MM.1S (cell line): ENCODE data around the gene ZBTB26.

Source experiments
- DNase-seq: peaks from one replicate; pipeline ENCODE4 v3.0.0-alpha.2; 2015
- H2AFZ ChIP-seq: fragments of 300-600 bp; sonication (generic); 2 replicates; pipeline ENCODE4 v1.6.0; 2016; ENCODE audit warnings: antibody characterized with exemption, low read length
- H3F3A ChIP-seq: fragments of 300-600 bp; sonication (generic); 2 replicates; pipeline ENCODE4 v1.6.1; 2016; ENCODE audit warnings: mild to moderate bottlenecking, antibody characterized with exemption, low read length, moderate library complexity, mixed read lengths; ENCODE audit not compliant: insufficient read depth
- H3K27ac ChIP-seq: fragments of 300-600 bp; sonication (generic); 2 replicates; pipeline ENCODE4 v1.5.1; 2016; ENCODE audit warnings: mild to moderate bottlenecking, low read length
- H3K27me3 ChIP-seq: fragments of 300-600 bp; sonication (generic); replicated peaks from 2 replicates; pipeline ENCODE4 v1.6.0; 2016; ENCODE audit warnings: low read length; ENCODE audit not compliant: insufficient read depth
- H3K36me3 ChIP-seq: fragments of 300-600 bp; sonication (generic); replicated peaks from 2 replicates; pipeline ENCODE4 v1.6.1; 2016; ENCODE audit warnings: mild to moderate bottlenecking, low read length, mixed read lengths; ENCODE audit not compliant: insufficient read depth
- H3K4me1 ChIP-seq: fragments of 300-600 bp; sonication (generic); 2 replicates; pipeline ENCODE4 v1.6.1; 2016; ENCODE audit warnings: low read length, mixed read lengths
- H3K4me2 ChIP-seq: fragments of 300-600 bp; sonication (generic); 2 replicates; pipeline ENCODE4 v1.6.0; 2016; ENCODE audit warnings: low read depth, low read length
- H3K4me3 ChIP-seq: fragments of 300-600 bp; sonication (generic); 2 replicates; pipeline ENCODE4 v1.5.1; 2016; ENCODE audit warnings: low read length, mixed read lengths
- H3K79me2 ChIP-seq: fragments of 300-600 bp; sonication (generic); 2 replicates; pipeline ENCODE4 v1.6.1; 2016; ENCODE audit warnings: mixed run types, low read length, mixed read lengths
- H3K9ac ChIP-seq: fragments of 300-600 bp; sonication (generic); 2 replicates; pipeline ENCODE4 v1.6.1; 2016; ENCODE audit warnings: low read length, mixed read lengths
- H3K9me2 ChIP-seq: fragments of 300-600 bp; sonication (generic); replicated peaks from 2 replicates; pipeline ENCODE4 v1.6.1; 2016; ENCODE audit warnings: mild to moderate bottlenecking, low read length, mixed read lengths; ENCODE audit not compliant: insufficient read depth
- H3K9me3 ChIP-seq: fragments of 300-600 bp; sonication (generic); replicated peaks from 2 replicates; pipeline ENCODE4 v1.6.1; 2016; ENCODE audit warnings: mild to moderate bottlenecking, low read length, mixed read lengths; ENCODE audit not compliant: insufficient read depth
- H4K20me1 ChIP-seq: fragments of 300-600 bp; sonication (generic); 2 replicates; pipeline ENCODE4 v1.6.1; 2016; ENCODE audit warnings: mild to moderate bottlenecking, low read length, moderate library complexity, mixed read lengths; ENCODE audit not compliant: insufficient read depth
- EZH2 ChIP-seq: fragments of 300-600 bp; sonication (generic); optimal IDR thresholded peaks from 2 replicates; pipeline ENCODE3; 2017; ENCODE audit warnings: low read depth, mild to moderate bottlenecking, antibody characterized with exemption, low read length, mixed read lengths
- EZH2phosphoT487 ChIP-seq: fragments of 300-600 bp; sonication (generic); IDR thresholded peaks from 2 replicates; pipeline ENCODE4 v1.6.1; 2018; ENCODE audit warnings: antibody characterized with exemption, low read length
- TF ChIP-seq, protein P1 (sequence below): fragments of 300-600 bp; sonication (generic); IDR thresholded peaks from 2 replicates; pipeline ENCODE4 v1.5.1; 2016; ENCODE audit warnings: antibody characterized with exemption, low read length, mixed read lengths

The ZBTB26 gene

DNA sequence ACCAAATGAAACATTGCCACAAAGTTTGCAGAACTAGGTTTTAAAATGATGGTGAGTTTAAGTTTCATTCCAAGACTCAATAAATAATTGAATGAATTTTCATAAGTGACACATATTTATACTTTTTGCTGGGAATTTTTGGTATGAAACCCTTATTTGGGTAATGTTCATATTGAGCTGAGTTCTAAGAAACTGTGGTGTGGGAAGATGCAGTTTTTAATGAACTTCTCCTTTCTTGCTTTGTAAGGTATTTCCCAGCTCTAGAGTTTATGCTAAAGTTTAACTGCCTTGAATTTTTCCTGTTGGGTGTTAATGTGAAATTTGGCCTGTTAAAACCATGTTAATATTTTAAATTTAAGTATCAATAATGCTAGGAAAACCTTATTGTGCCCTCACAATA is 24.6 kb upstream of the ZBTB26 start:
- H3K27me3 ChIP-seq: no peaks in the 10 kb centered on the region
- 0 out of 2 replicates have a peak, but pooled peaks cover 3% of the 10 kb centered on the region for H4K20me1 ChIP-seq
- no peaks in the 10 kb centered on the region for H3K4me1 ChIP-seq
- no peak overlapping the region for H2AFZ ChIP-seq
- no peak for DNase-seq
- H3K9ac ChIP-seq: no peak overlapping the region
- H3K9me3 ChIP-seq: no peaks in the 10 kb centered on the region
- no peak overlapping the region for H3K4me3 ChIP-seq
- no peaks in the 10 kb centered on the region for H3K36me3 ChIP-seq
- H3K4me2 ChIP-seq: no peak overlapping the region
- H3F3A ChIP-seq: no peaks in the 10 kb centered on the region
- no peak overlapping the region for H3K27ac ChIP-seq
- peaks cover 46% of the 10 kb centered on the region for H3K79me2 ChIP-seq
- TF ChIP-seq EZH2phosphoT487 (no peak), EZH2 (no peak)
- TF ChIP-seq, protein P1, sequence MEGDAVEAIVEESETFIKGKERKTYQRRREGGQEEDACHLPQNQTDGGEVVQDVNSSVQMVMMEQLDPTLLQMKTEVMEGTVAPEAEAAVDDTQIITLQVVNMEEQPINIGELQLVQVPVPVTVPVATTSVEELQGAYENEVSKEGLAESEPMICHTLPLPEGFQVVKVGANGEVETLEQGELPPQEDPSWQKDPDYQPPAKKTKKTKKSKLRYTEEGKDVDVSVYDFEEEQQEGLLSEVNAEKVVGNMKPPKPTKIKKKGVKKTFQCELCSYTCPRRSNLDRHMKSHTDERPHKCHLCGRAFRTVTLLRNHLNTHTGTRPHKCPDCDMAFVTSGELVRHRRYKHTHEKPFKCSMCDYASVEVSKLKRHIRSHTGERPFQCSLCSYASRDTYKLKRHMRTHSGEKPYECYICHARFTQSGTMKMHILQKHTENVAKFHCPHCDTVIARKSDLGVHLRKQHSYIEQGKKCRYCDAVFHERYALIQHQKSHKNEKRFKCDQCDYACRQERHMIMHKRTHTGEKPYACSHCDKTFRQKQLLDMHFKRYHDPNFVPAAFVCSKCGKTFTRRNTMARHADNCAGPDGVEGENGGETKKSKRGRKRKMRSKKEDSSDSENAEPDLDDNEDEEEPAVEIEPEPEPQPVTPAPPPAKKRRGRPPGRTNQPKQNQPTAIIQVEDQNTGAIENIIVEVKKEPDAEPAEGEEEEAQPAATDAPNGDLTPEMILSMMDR: no peak
- no peaks in the 10 kb centered on the region for H3K9me2 ChIP-seq

DNA sequence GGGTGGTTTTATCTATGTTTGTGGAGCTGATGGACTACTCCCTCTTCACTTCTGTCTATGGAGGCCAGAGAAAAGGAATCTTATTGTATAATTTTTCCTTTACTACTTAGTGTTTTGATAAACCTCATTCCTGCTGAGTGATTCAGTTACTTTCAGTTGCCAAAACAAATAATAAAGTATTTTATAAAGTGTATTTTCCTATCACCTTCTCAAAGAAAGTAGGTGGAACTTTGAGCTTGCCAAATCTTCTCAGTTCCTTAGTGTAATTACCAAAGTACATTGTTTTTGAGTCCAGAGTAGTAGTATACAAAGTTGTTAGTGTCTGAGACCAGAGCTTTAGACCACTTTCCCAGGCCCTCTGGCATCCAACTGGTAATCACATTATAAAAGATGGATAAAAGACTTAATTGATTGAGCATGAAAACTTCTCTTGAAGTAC is 23.0 kb upstream of the ZBTB26 start:
- H3K36me3 ChIP-seq: no peaks in the 10 kb centered on the region
- no peak for TF ChIP-seq EZH2
- TF ChIP-seq, protein P1: no peak
- TF ChIP-seq EZH2phosphoT487: no peak
- 0 out of 2 replicates have a peak, but pooled peaks cover 3% of the 10 kb centered on the region for H4K20me1 ChIP-seq
- no peaks in the 10 kb centered on the region for H3K27me3 ChIP-seq
- no peak overlapping the region for H2AFZ ChIP-seq
- no peaks in the 10 kb centered on the region for H3K9me3 ChIP-seq
- DNase-seq: no peak
- H3K9me2 ChIP-seq: no peaks in the 10 kb centered on the region
- H3F3A ChIP-seq: no peaks in the 10 kb centered on the region
- no peaks in the 10 kb centered on the region for H3K4me1 ChIP-seq
- no peak overlapping the region for H3K4me3 ChIP-seq
- no peak overlapping the region for H3K27ac ChIP-seq
- H3K4me2 ChIP-seq: no peak overlapping the region
- H3K79me2 ChIP-seq: peaks cover 59% of the 10 kb centered on the region
- H3K9ac ChIP-seq: no peak overlapping the region

DNA sequence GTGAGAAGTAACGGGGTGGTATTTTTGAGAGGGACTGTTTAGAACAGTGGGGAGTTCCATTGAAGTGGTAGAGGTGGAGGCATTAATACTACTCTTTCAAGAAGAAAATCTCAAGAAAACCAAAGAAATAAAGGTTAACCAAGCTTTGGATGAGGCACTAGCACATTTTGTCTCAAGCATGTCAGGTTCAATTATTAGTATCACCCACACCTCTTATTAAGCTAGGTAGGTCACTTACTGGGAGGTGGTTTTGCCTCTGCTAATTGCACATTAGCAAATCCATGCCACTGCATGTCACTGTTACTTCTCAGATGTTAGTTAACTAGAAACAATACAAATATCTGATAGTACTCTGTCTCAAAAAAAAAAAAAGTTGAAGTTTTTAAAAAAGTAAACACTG is 19.7 kb upstream of the ZBTB26 start:
- Histone ChIP-seq H3K9me3 (no peaks in the 10 kb centered on the region), H3K36me3 (no peaks in the 10 kb centered on the region), H4K20me1 (peaks cover 3% of the 10 kb centered on the region; the same call in 1 of the 2 replicates), H3K4me2 (no peak overlapping the region), H3K9me2 (no peaks in the 10 kb centered on the region), H3K79me2 (peaks cover 83% of the 10 kb centered on the region), H2AFZ (no peak overlapping the region), H3K9ac (no peak overlapping the region), H3K27ac (no peak overlapping the region), H3K4me1 (no peaks in the 10 kb centered on the region), H3K4me3 (no peak overlapping the region), H3F3A (no peaks in the 10 kb centered on the region), H3K27me3 (no peaks in the 10 kb centered on the region)
- DNase-seq: no peak
- TF ChIP-seq EZH2phosphoT487 (no peak), EZH2 (no peak)
- TF ChIP-seq, protein P1: no peak
